Hepatocyte (in vitro differentiated cells): ENCODE results near the gene PPP1R1C. TPM values are rescaled to one million over a fixed set of nuclear protein-coding genes. Genes with fewer than 3 reads are reported as not detected.

Source experiments
- DNase-seq: peaks from one replicate; pipeline ENCODE4 v3.0.0-alpha.2; 2016; ENCODE audit warnings: low spot score
- H2AFZ ChIP-seq: fragments of 200-600 bp; sonication (generic); 2 replicates; pipeline ENCODE4 v1.6.0; 2016; ENCODE audit warnings: antibody characterized with exemption, mild to moderate bottlenecking
- H3K27ac ChIP-seq: fragments of 200-600 bp; sonication (generic); 2 replicates; pipeline ENCODE4 v1.5.1; 2016; ENCODE audit warnings: mild to moderate bottlenecking
- H3K27me3 ChIP-seq: fragments of 200-600 bp; sonication (generic); 2 replicates; pipeline ENCODE4 v1.6.1; 2016
- H3K36me3 ChIP-seq: fragments of 200-600 bp; sonication (generic); replicated peaks from 2 replicates; pipeline ENCODE4 v1.5.1; 2016; ENCODE audit warnings: low read depth; ENCODE audit not compliant: insufficient read depth
- H3K4me1 ChIP-seq: fragments of 200-600 bp; sonication (generic); 2 replicates; pipeline ENCODE4 v1.5.1; 2016; ENCODE audit warnings: mild to moderate bottlenecking, moderate library complexity; ENCODE audit not compliant: insufficient read depth
- H3K4me2 ChIP-seq: fragments of 200-600 bp; sonication (generic); 2 replicates; pipeline ENCODE4 v1.6.0; 2016
- H3K4me3 ChIP-seq: fragments of 200-600 bp; sonication (generic); 2 replicates; pipeline ENCODE4 v1.5.1; 2016; ENCODE audit warnings: mild to moderate bottlenecking
- H3K79me2 ChIP-seq: fragments of 200-600 bp; sonication (generic); 2 replicates; pipeline ENCODE4 v1.6.0; 2017; ENCODE audit warnings: mild to moderate bottlenecking
- H3K9me2 ChIP-seq: fragments of 200-600 bp; sonication (generic); replicated peaks from 2 replicates; pipeline ENCODE4 v1.6.0; 2017; ENCODE audit warnings: mild to moderate bottlenecking; ENCODE audit not compliant: insufficient read depth
- H3K9me3 ChIP-seq: fragments of 200-600 bp; sonication (generic); 2 replicates; pipeline ENCODE4 v1.5.1; 2016; ENCODE audit warnings: low read depth, mild to moderate bottlenecking
- H4K20me1 ChIP-seq: fragments of 200-600 bp; sonication (generic); 2 replicates; pipeline ENCODE4 v1.6.0; 2016; ENCODE audit warnings: mild to moderate bottlenecking; ENCODE audit not compliant: insufficient read depth, poor library complexity, severe bottlenecking
- CTCF ChIP-seq: fragments of 200-600 bp; sonication (generic); IDR thresholded peaks from 2 replicates; pipeline ENCODE4 v1.5.1; 2016; ENCODE audit warnings: antibody characterized with exemption, mild to moderate bottlenecking; ENCODE audit not compliant: poor library complexity
- EZH2 ChIP-seq: fragments of 200-600 bp; sonication (generic); IDR thresholded peaks from 2 replicates; pipeline ENCODE4 v1.6.1; 2016; ENCODE audit warnings: antibody characterized with exemption, mild to moderate bottlenecking, borderline replicate concordance
- EZH2phosphoT487 ChIP-seq: fragments of 200-600 bp; sonication (generic); IDR thresholded peaks from one replicate; pipeline ENCODE4 v1.6.1; 2018; ENCODE audit warnings: antibody characterized with exemption, mild to moderate bottlenecking, low read depth, moderate library complexity; ENCODE audit not compliant: unreplicated experiment, severe bottlenecking
- whole genome bisulfite sequencing: methylation state at CpG from one replicate; pipeline ENCODE4 v1.1.6; 2016; ENCODE audit warnings: low lambda C conversion rate; ENCODE audit errors: missing lambda C conversion rate; 5-methylcytosine and 5-hydroxymethylcytosine counted together
- polyA plus RNA-seq: library from polyadenylated mRNA; unstranded; fragments of >200 nt; fragmentation: Nextera tagmentation; extraction: Ambion mirVana; gene quantifications from 2 replicates; pipeline ENCODE4 v1.2.1, GENCODE V29; 2016
- total RNA-seq: library from RNA; depleted of rRNA; stranded (reverse); fragments of >200 nt; gene quantifications from 2 replicates; pipeline ENCODE4 v1.2.3, GENCODE V29; 2014

PPP1R1C gene
- total and polyA plus RNA-seq, 2 experiments from 2014 or later, result 8.4 to 10.7 TPM

GRCh38 chr2:182110347-182110746, 124.7 kb downstream of the PPP1R1C start:
- 89% methylated on average over 1 of the region's 1 CpG for WGBS
- H3K4me3 ChIP-seq, result no peak overlapping the region
- H3K36me3 ChIP-seq, result no peaks in the 10 kb centered on the region
- H3K4me1 ChIP-seq, result no peaks in the 10 kb centered on the region
- DNase-seq, result no peak
- no peak overlapping the region for H2AFZ ChIP-seq
- TF ChIP-seq CTCF, result no peak
- no peak for TF ChIP-seq EZH2
- TF ChIP-seq EZH2phosphoT487, result no peak
- H3K79me2 ChIP-seq, result no peaks in the 10 kb centered on the region
- no peaks in the 10 kb centered on the region for H3K27me3 ChIP-seq
- no peaks in the 10 kb centered on the region for H4K20me1 ChIP-seq
- no peak overlapping the region for H3K27ac ChIP-seq
- no peaks in the 10 kb centered on the region for H3K9me3 ChIP-seq
- no peaks in the 10 kb centered on the region for H3K9me2 ChIP-seq
- H3K4me2 ChIP-seq, result no peak overlapping the region

GRCh38 chr2:182113334-182113733, 127.7 kb downstream of the PPP1R1C start:
- H3K79me2 ChIP-seq, result no peaks in the 10 kb centered on the region
- H3K4me2 ChIP-seq, result no peak overlapping the region
- no peak for TF ChIP-seq CTCF
- H3K27ac ChIP-seq, result no peak overlapping the region
- H4K20me1 ChIP-seq, result no peaks in the 10 kb centered on the region
- no peaks in the 10 kb centered on the region for H3K4me1 ChIP-seq
- no peak for DNase-seq
- WGBS, result 78% methylated on average over 3 of the region's 3 CpGs
- no peaks in the 10 kb centered on the region for H3K9me3 ChIP-seq
- no peak overlapping the region for H2AFZ ChIP-seq
- H3K4me3 ChIP-seq, result no peak overlapping the region
- no peaks in the 10 kb centered on the region for H3K36me3 ChIP-seq
- no peaks in the 10 kb centered on the region for H3K27me3 ChIP-seq
- H3K9me2 ChIP-seq, result no peaks in the 10 kb centered on the region

GRCh38 chr2:182115258-182115657, 129.6 kb downstream of the PPP1R1C start:
- H2AFZ ChIP-seq, result no peak overlapping the region
- no peak overlapping the region for H3K4me3 ChIP-seq
- H3K36me3 ChIP-seq, result no peaks in the 10 kb centered on the region
- H3K27me3 ChIP-seq, result no peaks in the 10 kb centered on the region
- H3K79me2 ChIP-seq, result no peaks in the 10 kb centered on the region
- TF ChIP-seq EZH2 (no peak), CTCF (no peak), EZH2phosphoT487 (no peak)
- H3K9me3 ChIP-seq, result no peaks in the 10 kb centered on the region
- no peaks in the 10 kb centered on the region for H4K20me1 ChIP-seq
- H3K4me1 ChIP-seq, result no peaks in the 10 kb centered on the region
- no peak overlapping the region for H3K27ac ChIP-seq
- no peaks in the 10 kb centered on the region for H3K9me2 ChIP-seq
- H3K4me2 ChIP-seq, result no peak overlapping the region
- DNase-seq, result no peak

- TF ChIP-seq EZH2 (no peak), CTCF (no peak), EZH2phosphoT487 (no peak)
- no peak overlapping the region for H2AFZ ChIP-seq
- no peaks in the 10 kb centered on the region for H3K36me3 ChIP-seq
- no peak overlapping the region for H3K4me2 ChIP-seq
- H3K9me2 ChIP-seq, result no peaks in the 10 kb centered on the region
- H4K20me1 ChIP-seq, result no peaks in the 10 kb centered on the region
- no peaks in the 10 kb centered on the region for H3K9me3 ChIP-seq
- H3K27ac ChIP-seq, result peak overlapping the region; percentile 33
- 74% methylated on average over 2 of the region's 2 CpGs for WGBS
- H3K4me3 ChIP-seq, result no peak overlapping the region
- H3K79me2 ChIP-seq, result no peaks in the 10 kb centered on the region
- H3K4me1 ChIP-seq, result no peaks in the 10 kb centered on the region
- no peaks in the 10 kb centered on the region for H3K27me3 ChIP-seq
- DNase-seq, result no peak
Measured at GRCh38 chr2:182116774-182117173, 131.1 kb downstream of the PPP1R1C start.
